B cell (primary cell): Measurements from ENCODE around the gene GRIP2. TPM values are rescaled to one million over a fixed set of nuclear protein-coding genes. Genes with fewer than 3 reads are reported as not detected.

Source experiments
- ATAC-seq: fragments of 200-7000 bp; cut with Tn5 transposase; one replicate; pipeline ENCODE4 v1.10.0; 2021; ENCODE audit warnings: low read depth, mild to moderate bottlenecking, moderate number of reproducible peaks, moderate library complexity
- CTCF ChIA-PET: fragments of 350-600 bp; sonication (Branson Sonifier 250); formaldehyde crosslinking; loops from one replicate; lab custom pipeline; 2021; ENCODE audit warnings: antibody characterized with exemption, inconsistent platforms; lab: Charles Lee
- POLR2A ChIA-PET: fragments of 350-600 bp; sonication (Branson Sonifier 250); formaldehyde crosslinking; loops from one replicate; lab custom pipeline; 2021; ENCODE audit warnings: antibody characterized with exemption; lab: Charles Lee
- DNase-seq: peaks from one replicate; pipeline ENCODE4 v3.0.0; 2013
- H2AFZ ChIP-seq: 2 replicates; pipeline ENCODE4 v1.6.1; 2012; ENCODE audit warnings: mild to moderate bottlenecking, low read depth, low read length; ENCODE audit not compliant: insufficient read depth, poor library complexity, severe bottlenecking
- H3K27ac ChIP-seq, 2 donors: 1 replicate in 1 of 2; 2 replicates in 1 of 2; pipeline ENCODE4 v1.5.1; 2012 to 2013; ENCODE audit warnings: low read length in 2 of 2, mild to moderate bottlenecking in 2 of 2, moderate library complexity in 1 of 2
- H3K27me3 ChIP-seq, 4 experiments: fragments of 200-600 bp in 1 of 4; sonication (generic) in 1 of 4; replicated peaks in 1 of 4; 1 replicate in 2 of 4; 2 replicates in 2 of 4; pipeline versions ENCODE4 v1.6.1 to v1.7.0; 2013 to 2016; ENCODE audit warnings: low read length in 3 of 4, mild to moderate bottlenecking in 2 of 4, mixed read lengths in 1 of 4, moderate library complexity in 1 of 4; ENCODE audit not compliant: insufficient read depth in 4 of 4, control insufficient read depth in 3 of 4; ENCODE audit errors: control extremely low read depth in 1 of 4
- H3K36me3 ChIP-seq, 2 experiments: replicated peaks in 1 of 2; 1 replicate in 1 of 2; 2 replicates in 1 of 2; pipeline versions ENCODE4 v1.6.1 to v1.7.1; 2013; ENCODE audit warnings: low read length in 1 of 2; ENCODE audit not compliant: insufficient read depth in 2 of 2, control insufficient read depth in 1 of 2; ENCODE audit errors: control extremely low read depth in 1 of 2, extremely low read depth in 1 of 2
- H3K4me1 ChIP-seq, 2 donors: fragments of 200-600 bp in 1 of 2; sonication (generic) in 1 of 2; 1 replicate in 1 of 2; 2 replicates in 1 of 2; pipeline versions ENCODE4 v1.5.1 to v1.6.1; 2013 to 2017; ENCODE audit warnings: low read length in 2 of 2; ENCODE audit not compliant: control insufficient read depth in 2 of 2, insufficient read depth in 2 of 2
- H3K4me2 ChIP-seq: replicated peaks from 2 replicates; pipeline ENCODE3; 2012; ENCODE audit warnings: mild to moderate bottlenecking, low read depth, low read length; ENCODE audit not compliant: poor library complexity, severe bottlenecking
- H3K4me3 ChIP-seq, 5 experiments: fragments of 200-600 bp in 1 of 5; sonication (generic) in 1 of 5; 1 replicate in 3 of 5; 2 replicates in 2 of 5; pipeline versions ENCODE4 v1.5.1 to v1.7.0; 2011 to 2016; ENCODE audit warnings: low read length in 4 of 5, mild to moderate bottlenecking in 4 of 5, low read depth in 2 of 5, control low read depth in 1 of 5, moderate library complexity in 1 of 5; ENCODE audit not compliant: insufficient read depth in 1 of 5; ENCODE audit errors: control extremely low read depth in 1 of 5, extremely low read depth in 1 of 5
- H3K79me2 ChIP-seq: fragments of 200-600 bp; sonication (generic); one replicate; pipeline ENCODE4 v1.6.0; 2016; ENCODE audit warnings: low read length; ENCODE audit not compliant: control insufficient read depth, insufficient read depth
- H3K9ac ChIP-seq: fragments of 200-600 bp; sonication (generic); 2 replicates; pipeline ENCODE4 v1.6.1; 2017; ENCODE audit warnings: mild to moderate bottlenecking, low read length, moderate library complexity
- H3K9me3 ChIP-seq, 3 donors: one replicate each; pipeline versions ENCODE4 v1.6.1 to v1.7.1; 2013; ENCODE audit warnings: low read length in 2 of 3; ENCODE audit not compliant: control insufficient read depth in 2 of 3, insufficient read depth in 1 of 3; ENCODE audit errors: control extremely low read depth in 1 of 3
- H4K20me1 ChIP-seq: 2 replicates; pipeline ENCODE4 v1.6.0; 2012; ENCODE audit warnings: mild to moderate bottlenecking, low read length; ENCODE audit not compliant: insufficient read depth, control insufficient read depth, poor library complexity, severe bottlenecking
- H3K27ac Mint-ChIP-seq: one replicate; pipeline ENCODE4 v1.8.0; 2021; ENCODE audit warnings: mixed read lengths
- H3K27me3 Mint-ChIP-seq: one replicate; pipeline ENCODE4 v1.8.0; 2021; ENCODE audit warnings: mixed read lengths
- H3K4me1 Mint-ChIP-seq: one replicate; pipeline ENCODE4 v1.8.0; 2021; ENCODE audit warnings: mixed read lengths
- H3K4me3 Mint-ChIP-seq: one replicate; pipeline ENCODE4 v1.8.0; 2021; ENCODE audit warnings: mixed read lengths
- H3K9me3 Mint-ChIP-seq: one replicate; pipeline ENCODE4 v1.8.0; 2022; ENCODE audit warnings: mixed read lengths; ENCODE audit not compliant: insufficient read depth
- EZH2 ChIP-seq: IDR thresholded peaks from 2 replicates; pipeline ENCODE4 v1.6.1; 2012; ENCODE audit warnings: borderline replicate concordance, low read depth, mild to moderate bottlenecking, moderate library complexity, low read length; ENCODE audit not compliant: insufficient read depth, poor library complexity, severe bottlenecking
- WGBS: methylation state at CpG from one replicate; pipeline ENCODE4 v1.1.5; 2013; ENCODE audit warnings: missing lambda C conversion rate; ENCODE audit not compliant: insufficient coverage; 5-methylcytosine and 5-hydroxymethylcytosine counted together
- intact Hi-C: fragments of 100-400 bp; cut with micrococcal nuclease; formaldehyde crosslinking; loops from one replicate; pipeline ENCODE4 v1.10.0; 2022
- polyA plus RNA-seq: library from polyadenylated mRNA; depleted of rRNA; stranded (reverse); fragments of >200 nt; gene quantifications from 2 replicates; pipeline ENCODE4 v1.2.3, GENCODE V29; 2012
- total RNA-seq, 2 donors: library from RNA; stranded (reverse); fragments of 120-200 nt in 1 of 2; gene quantifications; 1 replicate in 1 of 2; 2 replicates in 1 of 2; pipeline versions ENCODE4 v1.2.3 to v1.2.4, GENCODE V29; 2013 to 2022
- TF ChIP-seq, protein P1 (sequence below): fragments of 200-600 bp; IDR thresholded peaks from one replicate; pipeline ENCODE4 v1.8.0; 2022; ENCODE audit warnings: antibody characterized with exemption, mild to moderate bottlenecking

The GRIP2 gene
- total and polyA plus RNA-seq, 2 donors (not counting 1 experiment from before 2014, with no cell fraction given): not detected

DNA sequence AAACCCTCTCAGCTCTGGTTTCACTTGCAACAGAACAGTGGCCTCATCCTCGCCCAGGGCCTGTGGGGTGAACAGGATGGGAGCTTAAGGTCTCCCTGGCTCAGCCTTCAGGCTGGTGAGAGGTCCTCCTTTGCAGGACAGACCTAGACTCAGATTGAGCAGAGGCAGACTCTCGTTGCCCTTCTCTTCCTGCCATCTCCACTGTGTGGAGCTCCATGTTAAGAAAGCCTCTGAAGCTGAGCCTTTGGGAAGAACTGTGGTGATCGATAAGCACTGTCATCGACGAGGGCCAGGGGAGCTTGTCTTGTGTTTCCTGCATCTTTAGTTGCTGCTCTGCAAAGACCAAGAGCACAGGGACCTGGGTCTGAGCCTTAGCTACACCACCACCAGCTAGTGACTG, 37.8 kb upstream of the GRIP2 start:
- Mint-ChIP-seq H3K27ac (no peak overlapping the region), H3K4me3 (no peak overlapping the region), H3K4me1 (no peaks in the 10 kb centered on the region), H3K9me3 (no peaks in the 10 kb centered on the region), H3K27me3 (peaks cover 11% of the 10 kb centered on the region)
- Histone ChIP-seq H3K27me3 (no peaks in the 10 kb centered on the region), H3K4me3 (no peak overlapping the region), H2AFZ (no peak overlapping the region), H3K79me2 (no peaks in the 10 kb centered on the region), H3K9ac (no peak overlapping the region), H3K36me3 (no peaks in the 10 kb centered on the region), H3K27ac (no peak overlapping the region), H3K9me3 (peaks cover 0 to 2% (median 0%) of the 10 kb centered on the region in 3 donors), H3K4me2 (no peak overlapping the region), H3K4me1 (no peaks in the 10 kb centered on the region), H4K20me1 (no peaks in the 10 kb centered on the region)
- TF ChIP-seq EZH2: no peak
- TF ChIP-seq, protein P1, sequence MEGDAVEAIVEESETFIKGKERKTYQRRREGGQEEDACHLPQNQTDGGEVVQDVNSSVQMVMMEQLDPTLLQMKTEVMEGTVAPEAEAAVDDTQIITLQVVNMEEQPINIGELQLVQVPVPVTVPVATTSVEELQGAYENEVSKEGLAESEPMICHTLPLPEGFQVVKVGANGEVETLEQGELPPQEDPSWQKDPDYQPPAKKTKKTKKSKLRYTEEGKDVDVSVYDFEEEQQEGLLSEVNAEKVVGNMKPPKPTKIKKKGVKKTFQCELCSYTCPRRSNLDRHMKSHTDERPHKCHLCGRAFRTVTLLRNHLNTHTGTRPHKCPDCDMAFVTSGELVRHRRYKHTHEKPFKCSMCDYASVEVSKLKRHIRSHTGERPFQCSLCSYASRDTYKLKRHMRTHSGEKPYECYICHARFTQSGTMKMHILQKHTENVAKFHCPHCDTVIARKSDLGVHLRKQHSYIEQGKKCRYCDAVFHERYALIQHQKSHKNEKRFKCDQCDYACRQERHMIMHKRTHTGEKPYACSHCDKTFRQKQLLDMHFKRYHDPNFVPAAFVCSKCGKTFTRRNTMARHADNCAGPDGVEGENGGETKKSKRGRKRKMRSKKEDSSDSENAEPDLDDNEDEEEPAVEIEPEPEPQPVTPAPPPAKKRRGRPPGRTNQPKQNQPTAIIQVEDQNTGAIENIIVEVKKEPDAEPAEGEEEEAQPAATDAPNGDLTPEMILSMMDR: no peak
- DNase-seq: no peak
- intact Hi-C loops: no loop called here
- ChIA-PET POLR2A (no interaction called here), CTCF (no interaction called here)
- ATAC-seq: no peak
- 72% methylated on average over 5 of the region's 5 CpGs for WGBS

DNA sequence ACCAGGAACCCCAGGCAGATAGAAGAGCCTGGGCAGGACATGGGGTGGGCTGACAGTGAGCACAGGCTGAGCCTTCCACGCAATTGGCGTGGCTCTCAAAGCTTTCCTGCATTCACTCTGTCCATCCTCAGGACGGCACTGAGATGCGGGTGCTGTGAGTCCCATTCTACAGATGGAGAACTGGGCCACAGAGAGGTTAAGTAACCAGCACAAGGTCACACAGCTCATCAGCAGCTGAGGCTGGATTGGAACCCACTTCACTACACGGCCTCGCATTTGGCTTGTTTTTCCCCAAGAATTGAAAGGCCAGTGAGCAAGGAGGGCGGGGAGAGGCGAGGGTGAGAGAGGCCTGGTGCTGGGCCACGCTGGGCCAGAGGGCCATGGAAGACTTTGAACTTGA, 36.0 kb upstream of the GRIP2 start:
- Mint-ChIP-seq H3K27ac (no peak overlapping the region), H3K4me1 (no peaks in the 10 kb centered on the region), H3K9me3 (no peaks in the 10 kb centered on the region), H3K27me3 (peaks cover 8% of the 10 kb centered on the region), H3K4me3 (no peak overlapping the region)
- Histone ChIP-seq H3K9ac (no peak overlapping the region), H2AFZ (no peak overlapping the region), H3K4me3 (no peak overlapping the region), H3K36me3 (no peaks in the 10 kb centered on the region), H3K9me3 (no peaks in the 10 kb centered on the region), H3K4me1 (no peaks in the 10 kb centered on the region), H3K79me2 (no peaks in the 10 kb centered on the region), H3K4me2 (no peak overlapping the region), H3K27ac (no peak overlapping the region), H4K20me1 (no peaks in the 10 kb centered on the region), H3K27me3 (no peaks in the 10 kb centered on the region)
- POLR2A ChIA-PET: no interaction called here
- TF ChIP-seq EZH2: no peak
- TF ChIP-seq, protein P1: no peak
- CTCF ChIA-PET: no interaction called here
- no peak for DNase-seq
- intact Hi-C loops: no loop called here
- 93% methylated on average over 9 of the region's 9 CpGs for WGBS
- no peak for ATAC-seq
